Measurements from ENCODE around the gene SLC35A3. TPM values are rescaled to one million over a fixed set of nuclear protein-coding genes. Genes with fewer than 3 reads are reported as not detected.

The SLC35A3 gene
- total and polyA plus RNA-seq, 10 of the 15 experiments (the other 5 are each of a cell fraction or from before 2014, with no cell fraction given), result 3.6 to 24.3 (median 15.4) TPM

- TF ChIP-seq CEBPZ (IDR thresholded peaks at IDR 0.05; ENCODE audit: low read depth, low read length), result no peak
- no peak for TF ChIP-seq GATAD2B (conservative IDR thresholded peaks at IDR 0.05; ENCODE audit: low read depth)
- TF ChIP-seq ZNF384 (IDR thresholded peaks at IDR 0.05; ENCODE audit: borderline replicate concordance, low read depth, low read length), result no peak
Measured at GRCh38 chr1:100005424-100005823, 35.6 kb downstream of the SLC35A3 start (continued).

- DNase-seq (ENCODE audit: low read depth, low spot score) (no peak), ATAC-seq (no peak), FAIRE-seq (no peak)
- Histone ChIP-seq H3K4me2 (ENCODE audit: control insufficient read depth, insufficient read depth) (no peak overlapping the region), H3K79me2 (ENCODE audit: control insufficient read depth, insufficient read depth, low read length) (no peaks in the 10 kb centered on the region; the same call in 1 of the 2 replicates), H3K4me1 (ENCODE audit: control insufficient read depth, insufficient read depth, low read length) (no peaks in the 10 kb centered on the region; the same call in 1 of the 2 replicates), H3K4me3 (no peak overlapping the region), H3K36me3 (ENCODE audit: control insufficient read depth in 2 of 2, insufficient read depth in 2 of 2, low read length in 1 of 2) (no peaks in the 10 kb centered on the region; a peak in 4 of 4 replicates), H3K27me3 (replicated peaks in 1 of 2; ENCODE audit: control insufficient read depth in 2 of 2, insufficient read depth in 2 of 2, low read length in 1 of 2) (no peaks in the 10 kb centered on the region), H2AFZ (ENCODE audit: control insufficient read depth, low read depth, low read length) (no peak overlapping the region), H3K27ac (ENCODE audit: control insufficient read depth, insufficient read depth) (no peak overlapping the region), H3K9me3 (replicated peaks; ENCODE audit: control insufficient read depth, insufficient read depth, low read length) (peaks cover 8% of the 10 kb centered on the region; the same call in 2 of the 3 replicates), H4K20me1 (ENCODE audit: control insufficient read depth, insufficient read depth) (no peaks in the 10 kb centered on the region), H3K9ac (ENCODE audit: control insufficient read depth, insufficient read depth, low read length) (no peak overlapping the region)
- WGBS (ENCODE audit: insufficient coverage, insufficient replicate concordance, low lambda C conversion rate, missing lambda C conversion rate), result 94% methylated on average over 2 of the region's 2 CpGs
- CTCF ChIA-PET, result no interaction called here
- BruUV-seq (replicated peaks), result no TSS peak
- in situ Hi-C loops (cut with MboI), result no loop called here
- POLR2A ChIA-PET, result no interaction called here
- intact Hi-C loops (cut with micrococcal nuclease; ENCODE audit: unreplicated experiment), result no loop called here
- SMC1A ChIA-PET (ENCODE audit: uncharacterized antibody, unreplicated experiment), result no interaction called here
- RAD21 ChIA-PET (ENCODE audit: unreplicated experiment), result no interaction called here
- TF ChIP-seq E4F1 (IDR thresholded peaks at IDR 0.05; ENCODE audit: borderline replicate concordance, partially characterized antibody) (no peak), NFYA (IDR thresholded peaks at IDR 0.05; ENCODE audit: borderline replicate concordance, low read depth, low read length) (no peak), SIN3A (IDR thresholded peaks at IDR 0.05; ENCODE audit: low read depth, low read length) (no peak), MLLT1 (IDR thresholded peaks at IDR 0.05) (no peak), GATAD2B (conservative IDR thresholded peaks at IDR 0.05; ENCODE audit: low read depth) (no peak), KDM1A (IDR thresholded peaks at IDR 0.05; ENCODE audit: borderline replicate concordance) (no peak), EGR1 (IDR thresholded peaks at IDR 0.05; ENCODE audit: borderline replicate concordance in 1 of 2, low read depth in 2 of 2, low read length in 2 of 2) (no peak), ZSCAN29 (IDR thresholded peaks at IDR 0.05) (no peak), ATF2 (IDR thresholded peaks at IDR 0.05; ENCODE audit: low read length) (no peak), KAT2A (conservative IDR thresholded peaks at IDR 0.05; ENCODE audit: control insufficient read depth, low read depth, low read length) (no peak), HDAC2 (IDR thresholded peaks at IDR 0.05) (no peak), FOXK2 (IDR thresholded peaks at IDR 0.05) (no peak)
Measured at GRCh38 chr1:100006688-100007087, 36.9 kb downstream of the SLC35A3 start.
